Large intestine (tissue), 3 donors: ENCODE measurements around the gene HOXD1. TPM values are rescaled to one million over a fixed set of nuclear protein-coding genes. Genes with fewer than 3 reads are reported as not detected.

Experiments
- DNase-seq, 2 donors: peaks; one replicate each; pipeline versions ENCODE4 v3.0.0 to v3.0.0-alpha.2; 2013
- H3K27ac ChIP-seq: one replicate; pipeline ENCODE4 v1.5.1; 2013; ENCODE audit warnings: low read length
- H3K27me3 ChIP-seq: 2 replicates; pipeline ENCODE4 v1.6.1; 2013; ENCODE audit warnings: low read length; ENCODE audit not compliant: control insufficient read depth, insufficient read depth
- H3K36me3 ChIP-seq: 2 replicates; pipeline ENCODE4 v1.6.1; 2013; ENCODE audit warnings: low read length; ENCODE audit not compliant: control insufficient read depth, insufficient read depth
- H3K4me1 ChIP-seq: one replicate; pipeline ENCODE4 v1.6.1; 2013; ENCODE audit warnings: low read length; ENCODE audit not compliant: control insufficient read depth, insufficient read depth
- H3K4me3 ChIP-seq: one replicate; pipeline ENCODE4 v1.5.1; 2013; ENCODE audit warnings: low read length
- H3K9me3 ChIP-seq: one replicate; pipeline ENCODE4 v1.6.1; 2013; ENCODE audit warnings: mild to moderate bottlenecking, low read depth, low read length, moderate library complexity; ENCODE audit not compliant: control insufficient read depth
- WGBS: methylation state at CpG from one replicate; pipeline ENCODE4 v1.1.5; 2013; ENCODE audit warnings: low lambda C conversion rate; ENCODE audit not compliant: insufficient coverage; 5-methylcytosine and 5-hydroxymethylcytosine counted together
- polyA plus RNA-seq: library from polyadenylated mRNA; unstranded; fragments of 120-200 nt; gene quantifications from one replicate; pipeline ENCODE4 v1.2.1, GENCODE V29; 2013

The HOXD1 gene
- polyA plus RNA-seq, 1 donor: 2.6 TPM

DNA sequence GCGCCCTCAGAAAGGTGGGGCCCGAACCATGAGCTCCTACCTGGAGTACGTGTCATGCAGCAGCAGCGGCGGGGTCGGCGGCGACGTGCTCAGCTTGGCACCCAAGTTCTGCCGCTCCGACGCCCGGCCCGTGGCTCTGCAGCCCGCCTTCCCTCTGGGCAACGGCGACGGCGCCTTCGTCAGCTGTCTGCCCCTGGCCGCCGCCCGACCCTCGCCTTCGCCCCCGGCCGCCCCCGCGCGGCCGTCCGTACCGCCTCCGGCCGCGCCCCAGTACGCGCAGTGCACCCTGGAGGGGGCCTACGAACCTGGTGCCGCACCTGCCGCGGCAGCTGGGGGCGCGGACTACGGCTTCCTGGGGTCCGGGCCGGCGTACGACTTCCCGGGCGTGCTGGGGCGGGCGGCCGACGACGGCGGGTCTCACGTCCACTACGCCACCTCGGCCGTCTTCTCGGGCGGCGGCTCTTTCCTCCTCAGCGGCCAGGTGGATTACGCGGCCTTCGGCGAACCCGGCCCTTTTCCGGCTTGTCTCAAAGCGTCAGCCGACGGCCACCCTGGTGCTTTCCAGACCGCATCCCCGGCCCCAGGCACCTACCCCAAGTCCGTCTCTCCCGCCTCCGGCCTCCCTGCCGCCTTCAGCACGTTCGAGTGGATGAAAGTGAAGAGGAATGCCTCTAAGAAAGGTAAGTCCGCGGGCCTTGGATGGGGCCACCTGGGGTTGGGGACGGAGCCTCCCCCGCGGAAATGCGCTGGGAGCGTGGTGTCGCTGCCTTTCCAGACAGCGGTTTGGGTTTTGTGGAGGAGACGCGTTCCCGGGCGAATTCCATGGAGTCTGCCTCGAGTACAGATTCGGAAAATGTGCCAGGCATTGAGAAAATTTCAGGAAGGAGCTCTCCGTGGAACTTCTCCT, 559 bp downstream of the HOXD1 start:
- peak in 1 of 2 donors; percentile 52 for DNase-seq

GRCh38 chr2:176189681-176190641, 1.5 kb downstream of the HOXD1 start:
- Histone ChIP-seq H3K27me3 (peaks cover 77% of the 10 kb centered on the region), H3K36me3 (no peaks in the 10 kb centered on the region), H3K9me3 (peaks cover 4% of the 10 kb centered on the region), H3K27ac (no peak overlapping the region), H3K4me3 (peak overlapping the region; percentile 47), H3K4me1 (peaks cover 14% of the 10 kb centered on the region)
- peak in 1 of 2 donors; percentile 19 for DNase-seq
- no CpG with 5 or more reads among the region's 28 CpGs for whole genome bisulfite sequencing

More for the DNA sequence above, 559 bp downstream of the HOXD1 start:
- peak overlapping the region; percentile 60 for H3K27ac ChIP-seq
- H3K36me3 ChIP-seq: no peaks in the 10 kb centered on the region
- no CpG with 5 or more reads among the region's 98 CpGs for whole genome bisulfite sequencing
- peaks cover 4% of the 10 kb centered on the region for H3K9me3 ChIP-seq
- peaks cover 77% of the 10 kb centered on the region for H3K27me3 ChIP-seq
- H3K4me3 ChIP-seq: peak overlapping the region; percentile 62
- peaks cover 14% of the 10 kb centered on the region for H3K4me1 ChIP-seq

DNA sequence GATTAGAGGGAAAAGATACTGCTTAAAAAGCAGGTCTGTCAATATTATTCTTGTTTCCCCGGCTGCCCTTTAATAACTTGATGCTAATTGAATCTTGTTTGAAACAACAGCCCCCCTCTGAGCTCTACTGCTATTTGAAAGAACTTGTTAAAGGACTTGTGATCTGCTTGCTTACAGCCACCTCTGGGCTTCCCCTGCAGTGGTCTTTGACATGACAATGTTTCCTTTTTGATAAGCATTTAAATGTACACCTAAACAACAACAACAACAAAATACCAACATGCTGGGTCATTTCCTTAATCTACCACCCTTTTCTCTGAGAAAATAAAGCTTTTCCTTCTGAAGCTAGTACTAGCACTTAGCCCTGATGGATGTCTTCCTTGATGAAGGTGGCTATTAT, 3.9 kb downstream of the HOXD1 start:
- Histone ChIP-seq H3K27ac (no peak overlapping the region), H3K27me3 (peaks cover 67% of the 10 kb centered on the region), H3K36me3 (no peaks in the 10 kb centered on the region), H3K4me1 (peaks cover 10% of the 10 kb centered on the region), H3K4me3 (no peak overlapping the region), H3K9me3 (peaks cover 4% of the 10 kb centered on the region)
- no CpG with 5 or more reads among the region's 1 CpG for WGBS
- no peak for DNase-seq

DNA sequence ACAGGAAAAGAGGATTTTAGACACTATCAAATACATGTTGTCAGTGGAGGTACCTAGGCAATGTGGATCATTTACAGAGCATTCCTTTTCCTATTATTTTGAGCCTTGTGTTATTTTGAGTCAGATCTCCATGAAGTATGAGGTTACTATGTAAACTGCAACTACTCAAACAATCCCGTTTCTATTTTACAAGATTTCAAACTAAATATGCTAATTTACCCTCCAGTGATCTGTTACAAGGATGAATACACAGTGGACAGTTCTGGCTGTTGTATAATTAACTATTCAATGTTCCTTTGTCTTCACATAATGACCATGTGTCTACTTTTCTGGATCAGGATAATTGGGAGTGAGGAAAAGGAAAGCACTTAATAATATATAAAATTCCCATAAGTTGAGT, 4.6 kb downstream of the HOXD1 start:
- Histone ChIP-seq H3K27me3 (peaks cover 60% of the 10 kb centered on the region), H3K27ac (no peak overlapping the region), H3K4me1 (peaks cover 10% of the 10 kb centered on the region), H3K9me3 (peaks cover 4% of the 10 kb centered on the region), H3K36me3 (no peaks in the 10 kb centered on the region), H3K4me3 (no peak overlapping the region)
- no CpG with 5 or more reads among the region's 1 CpG for WGBS
- no peak for DNase-seq

DNA sequence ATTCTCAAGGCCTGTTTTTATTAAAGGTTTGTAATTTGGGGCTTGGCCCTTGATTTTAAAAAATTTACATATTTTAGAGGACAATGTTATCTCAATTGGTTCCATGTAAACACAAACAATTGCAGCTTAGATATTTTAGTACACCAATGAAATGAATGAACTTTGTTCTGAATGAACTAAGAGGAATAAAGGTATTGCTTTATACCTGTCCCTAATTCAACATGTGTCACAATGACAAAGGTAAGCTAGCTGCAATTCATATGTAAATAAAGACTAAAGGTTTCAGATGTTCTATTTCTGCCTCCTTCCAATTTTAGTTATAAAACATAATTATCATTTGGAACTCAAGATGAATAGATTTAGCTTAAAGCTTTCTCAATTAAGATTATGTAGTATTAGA, 11.4 kb downstream of the HOXD1 start:
- no peak for DNase-seq
- H3K27ac ChIP-seq: no peak overlapping the region
- no peaks in the 10 kb centered on the region for H3K9me3 ChIP-seq
- H3K27me3 ChIP-seq: peaks cover 16% of the 10 kb centered on the region
- no peaks in the 10 kb centered on the region for H3K36me3 ChIP-seq
- no peak overlapping the region for H3K4me3 ChIP-seq
- no peaks in the 10 kb centered on the region for H3K4me1 ChIP-seq

DNA sequence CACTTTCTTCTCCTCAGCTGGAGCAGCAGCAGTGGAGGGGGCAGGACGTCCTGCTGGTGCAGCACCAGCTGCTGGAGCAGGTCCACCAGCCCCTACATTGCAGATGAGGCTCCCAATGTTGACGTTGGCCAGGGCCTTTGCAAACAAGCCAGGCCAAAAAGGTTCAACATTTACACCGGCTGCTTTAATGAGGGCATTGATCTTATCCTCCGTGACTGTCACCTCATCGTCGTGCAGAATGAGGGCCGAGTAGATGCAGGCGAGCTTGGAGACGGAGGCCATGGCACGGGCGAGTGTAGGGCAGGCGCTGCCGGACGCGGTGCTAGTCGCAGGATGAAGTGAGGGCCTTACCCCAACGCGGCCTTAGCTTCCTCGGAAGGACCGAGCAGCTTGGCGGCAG, 12.5 kb downstream of the HOXD1 start:
- WGBS: no CpG with 5 or more reads among the region's 21 CpGs
- H3K9me3 ChIP-seq: no peaks in the 10 kb centered on the region
- H3K36me3 ChIP-seq: no peaks in the 10 kb centered on the region
- no peak overlapping the region for H3K4me3 ChIP-seq
- DNase-seq: no peak
- H3K27ac ChIP-seq: no peak overlapping the region
- no peaks in the 10 kb centered on the region for H3K4me1 ChIP-seq
- H3K27me3 ChIP-seq: peaks cover 16% of the 10 kb centered on the region

DNA sequence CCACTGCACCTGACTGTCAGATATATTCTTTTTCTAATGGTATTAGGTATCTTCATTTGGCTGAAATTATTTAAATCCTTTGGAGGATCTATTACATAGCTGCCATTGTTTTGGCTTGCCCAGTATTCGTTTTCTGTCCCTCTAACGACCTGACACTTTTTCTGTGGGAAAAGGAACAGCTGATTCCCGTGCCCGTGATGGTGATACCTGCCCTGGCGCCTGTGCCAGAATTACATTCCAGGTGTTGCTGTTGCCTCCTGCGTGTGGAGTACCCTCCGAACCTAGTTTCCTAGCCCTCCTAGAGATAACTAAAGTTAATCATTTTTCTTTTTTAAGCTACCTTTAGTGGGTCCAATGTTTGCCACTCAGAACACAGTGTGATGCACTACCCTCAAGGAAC, 14.0 kb downstream of the HOXD1 start:
- DNase-seq: no peak
- Histone ChIP-seq H3K27me3 (peaks cover 10% of the 10 kb centered on the region), H3K4me1 (no peaks in the 10 kb centered on the region), H3K9me3 (no peaks in the 10 kb centered on the region), H3K36me3 (no peaks in the 10 kb centered on the region), H3K4me3 (no peak overlapping the region), H3K27ac (no peak overlapping the region)
- WGBS: no CpG with 5 or more reads among the region's 7 CpGs

DNA sequence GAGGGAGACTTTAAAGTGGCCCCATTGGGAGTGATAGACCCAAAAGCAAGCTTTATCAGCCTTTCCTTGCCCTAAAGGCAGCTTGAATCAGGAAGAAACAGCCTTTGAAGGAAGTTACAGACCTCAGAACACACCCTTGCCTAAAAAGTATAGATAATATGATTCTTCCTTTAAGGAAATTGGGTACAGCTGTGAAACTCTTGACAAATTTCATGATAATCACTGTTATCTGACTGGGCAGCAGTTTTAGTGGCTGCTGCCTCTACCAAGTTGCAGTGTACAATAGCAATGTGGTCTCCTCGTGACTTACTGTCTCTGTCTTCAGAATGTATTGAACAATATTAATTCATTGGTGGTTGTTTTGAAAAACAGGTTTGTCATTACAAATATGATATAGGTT, 16.7 kb downstream of the HOXD1 start:
- no peak overlapping the region for H3K27ac ChIP-seq
- 100% methylated on average over 1 of the region's 1 CpG for WGBS
- no peak for DNase-seq
- peaks cover 10% of the 10 kb centered on the region for H3K27me3 ChIP-seq
- no peak overlapping the region for H3K4me3 ChIP-seq
- no peaks in the 10 kb centered on the region for H3K36me3 ChIP-seq
- no peaks in the 10 kb centered on the region for H3K9me3 ChIP-seq
- no peaks in the 10 kb centered on the region for H3K4me1 ChIP-seq

DNA sequence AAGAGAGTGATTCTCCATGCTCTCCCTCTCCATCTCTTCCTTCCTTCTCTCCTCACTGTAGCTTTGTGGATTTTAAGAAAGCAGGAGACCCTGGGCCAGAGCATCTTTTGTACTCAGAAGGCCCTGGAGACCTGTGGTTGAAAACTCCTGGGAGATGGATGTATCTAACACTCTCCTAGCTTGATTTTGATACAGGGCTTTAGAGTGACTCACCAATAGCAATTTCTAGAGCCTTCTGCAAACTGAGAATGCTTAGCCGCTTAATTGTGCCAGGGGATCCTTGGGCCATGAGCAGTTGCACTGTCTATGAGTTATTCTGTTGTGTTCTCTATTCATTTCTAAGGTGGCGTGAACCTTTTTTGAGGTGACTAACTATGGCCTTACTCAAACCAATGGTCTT, 17.7 kb downstream of the HOXD1 start:
- Histone ChIP-seq H3K9me3 (no peaks in the 10 kb centered on the region), H3K27me3 (peaks cover 7% of the 10 kb centered on the region), H3K4me3 (no peak overlapping the region), H3K4me1 (no peaks in the 10 kb centered on the region), H3K36me3 (no peaks in the 10 kb centered on the region), H3K27ac (no peak overlapping the region)
- DNase-seq: no peak
- WGBS: 100% methylated on average over 1 of the region's 2 CpGs

DNA sequence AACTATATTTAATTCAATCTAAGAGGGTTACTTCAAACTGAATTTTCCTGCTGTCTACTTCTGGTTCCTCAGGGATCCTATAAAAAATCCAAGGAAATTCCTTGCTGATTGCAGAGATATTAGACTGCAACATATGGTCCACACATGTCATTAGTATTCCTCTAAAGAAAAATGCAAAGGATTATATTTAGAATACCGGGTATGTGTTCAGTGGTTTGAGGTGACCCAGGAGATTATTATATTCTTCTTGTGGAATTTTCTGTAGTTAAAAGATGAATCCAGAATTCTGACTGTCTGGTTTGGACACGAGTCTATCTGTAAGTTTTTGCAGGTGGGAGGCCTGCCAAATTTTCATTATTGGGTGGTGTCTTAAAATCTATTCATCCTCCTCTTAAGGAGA, 18.2 kb downstream of the HOXD1 start:
- H3K4me3 ChIP-seq: no peak overlapping the region
- no peak overlapping the region for H3K27ac ChIP-seq
- no peak for DNase-seq
- H3K36me3 ChIP-seq: no peaks in the 10 kb centered on the region
- H3K9me3 ChIP-seq: no peaks in the 10 kb centered on the region
- no peaks in the 10 kb centered on the region for H3K4me1 ChIP-seq
- WGBS: 73% methylated on average over 2 of the region's 2 CpGs
- H3K27me3 ChIP-seq: peaks cover 7% of the 10 kb centered on the region
